ENCODE data around the gene FCN2.
A peak's percentile ranks its signal among the peaks of the same experiment; 100 is the strongest.

FCN2 gene

GRCh38 chr9:134887219-134887618, 6.6 kb downstream of the FCN2 start:
- ChIA-PET POLR2A (ENCODE audit: low non-redundant PET) (no interaction called here), CTCF (interaction anchor here (0.7 kb wide), 1 partner anchor 126 kb away, joined by 5 read pairs; no protein-coding TSS in a partner anchor)

GRCh38 chr9:134887686-134888602, 7.3 kb downstream of the FCN2 start:
- no peak overlapping the region for H3K27ac ChIP-seq
- ChIA-PET POLR2A (ENCODE audit: low non-redundant PET) (no interaction called here), CTCF (no interaction called here)
- TF ChIP-seq CTCF (conservative IDR thresholded peaks at IDR 0.05; ENCODE audit: low read depth), result no peak
- no peak for DNase-seq (ENCODE audit: low spot score)

More at GRCh38 chr9:134887219-134887618, 6.6 kb downstream of the FCN2 start:
- TF ChIP-seq CTCF (conservative IDR thresholded peaks at IDR 0.05; ENCODE audit: low read depth), result no peak
- no peak overlapping the region for H3K27ac ChIP-seq
- no peak for DNase-seq (ENCODE audit: low spot score)

- DNase-seq (ENCODE audit: low spot score), result no peak
- CTCF ChIA-PET, result interaction anchor here (0.7 kb wide), 2 partner anchors 12 to 25 kb away, joined by 3 read pairs; no protein-coding TSS in a partner anchor
- POLR2A ChIA-PET (ENCODE audit: low non-redundant PET), result no interaction called here
- no peak overlapping the region for H3K27ac ChIP-seq
- no peak for TF ChIP-seq CTCF (conservative IDR thresholded peaks at IDR 0.05; ENCODE audit: low read depth)
These were observed 8.1 kb downstream of the FCN2 start for GRCh38 chr9:134888603-134889190.

- ChIA-PET CTCF (interaction anchor here (0.6 to 0.7 kb wide), 3 partner anchors 13 to 528 kb away, joined by 3 to 4 read pairs (median 3); no protein-coding TSS in a partner anchor), POLR2A (ENCODE audit: low non-redundant PET) (no interaction called here)
- DNase-seq (ENCODE audit: low spot score), result no peak
- TF ChIP-seq CTCF (conservative IDR thresholded peaks at IDR 0.05; ENCODE audit: low read depth), result no peak
- no peak overlapping the region for H3K27ac ChIP-seq
These were observed 9.0 kb downstream of the FCN2 start for GRCh38 chr9:134889386-134890154.

- TF ChIP-seq CTCF (conservative IDR thresholded peaks at IDR 0.05; ENCODE audit: low read depth), result no peak
- H3K27ac ChIP-seq, result no peak overlapping the region
- ChIA-PET CTCF (no interaction called here), POLR2A (ENCODE audit: low non-redundant PET) (no interaction called here)
- no peak for DNase-seq (ENCODE audit: low spot score)
These were observed 9.5 kb downstream of the FCN2 start for GRCh38 chr9:134890155-134890495.

- DNase-seq (ENCODE audit: low spot score), result peak; percentile 49
- ChIA-PET CTCF (interaction anchor here (0.6 kb wide), 2 partner anchors 66 to 312 kb away, joined by 4 read pairs; no protein-coding TSS in a partner anchor), POLR2A (ENCODE audit: low non-redundant PET) (no interaction called here)
- no peak for TF ChIP-seq CTCF (conservative IDR thresholded peaks at IDR 0.05; ENCODE audit: low read depth)
- no peak overlapping the region for H3K27ac ChIP-seq
These were observed 10.4 kb downstream of the FCN2 start for GRCh38 chr9:134891053-134891452.
